Activated CD8-positive, alpha-beta memory T cell treated with anti-CD3 and anti-CD28 coated beads for 1 hour (primary cell): ENCODE results near the gene ARL3.
"Not testable (repeated sequence)": the region's sequence is repeated elsewhere in the genome, so short reads cannot be mapped to it uniquely, and the experiment has no call there.

Experiments
- DNase-seq, 2 donors: peaks; one replicate each; pipeline ENCODE4 v3.0.0-alpha.2; 2020; ENCODE audit warnings: low read depth in 1 of 2; ENCODE audit errors: extremely low read depth in 1 of 2

The ARL3 gene

GRCh38 chr10:102738692-102739121 lies 24.5 kb upstream of the ARL3 start:
- DNase-seq: no peak

GRCh38 chr10:102735065-102735562 lies 20.9 kb upstream of the ARL3 start:
- DNase-seq: no peak

- DNase-seq: no peak
Measured at GRCh38 chr10:102732661-102733060, 18.5 kb upstream of the ARL3 start.

- DNase-seq: no peak
Measured at GRCh38 chr10:102731222-102731800, 17.1 kb upstream of the ARL3 start.

GRCh38 chr10:102729029-102730026 lies 15.1 kb upstream of the ARL3 start:
- peak in 1 of 2 donors; percentile 39 for DNase-seq

- DNase-seq: no peak
Measured at GRCh38 chr10:102727037-102727818, 13.0 kb upstream of the ARL3 start.

GRCh38 chr10:102726274-102726673 lies 12.1 kb upstream of the ARL3 start:
- DNase-seq: no peak

- DNase-seq: no peak
Measured at GRCh38 chr10:102723989-102724388, 9.8 kb upstream of the ARL3 start.

GRCh38 chr10:102721954-102722353 lies 7.8 kb upstream of the ARL3 start:
- DNase-seq: no peak

GRCh38 chr10:102720775-102721301 lies 6.6 kb upstream of the ARL3 start:
- DNase-seq: no peak

- DNase-seq: no peak
Measured at GRCh38 chr10:102720337-102720736, 6.1 kb upstream of the ARL3 start.

- no peak for DNase-seq
Measured at GRCh38 chr10:102718220-102718619, 4.0 kb upstream of the ARL3 start.

GRCh38 chr10:102716900-102717565 lies 2.8 kb upstream of the ARL3 start:
- not testable (repeated sequence) for DNase-seq

- DNase-seq: no peak
Measured at GRCh38 chr10:102715880-102716279, 1.7 kb upstream of the ARL3 start.

GRCh38 chr10:102714621-102715455 lies 641 bp upstream of the ARL3 start, which contains the start of gene SFXN2:
SFXN2 (plus strand) TSS chr10:102714636; CDS start chr10:102726637, 12,001 bp downstream.
- peak in 1 of 2 donors; percentile 27 for DNase-seq

- no peak for DNase-seq
Measured at GRCh38 chr10:102713539-102713813, 721 bp downstream of the ARL3 start.

- no peak for DNase-seq
Measured at GRCh38 chr10:102712843-102713538, 1.2 kb downstream of the ARL3 start.

GRCh38 chr10:102712089-102712488 lies 2.1 kb downstream of the ARL3 start:
- DNase-seq: no peak

GRCh38 chr10:102710609-102711008 lies 3.6 kb downstream of the ARL3 start:
- DNase-seq: no peak
